ENCODE data around the gene ZNF787.
A peak's percentile ranks its signal among the peaks of the same experiment; 100 is the strongest.
"Not testable (repeated sequence)": the region's sequence is repeated elsewhere in the genome, so short reads cannot be mapped to it uniquely, and the experiment has no call there.

The ZNF787 gene

DNA sequence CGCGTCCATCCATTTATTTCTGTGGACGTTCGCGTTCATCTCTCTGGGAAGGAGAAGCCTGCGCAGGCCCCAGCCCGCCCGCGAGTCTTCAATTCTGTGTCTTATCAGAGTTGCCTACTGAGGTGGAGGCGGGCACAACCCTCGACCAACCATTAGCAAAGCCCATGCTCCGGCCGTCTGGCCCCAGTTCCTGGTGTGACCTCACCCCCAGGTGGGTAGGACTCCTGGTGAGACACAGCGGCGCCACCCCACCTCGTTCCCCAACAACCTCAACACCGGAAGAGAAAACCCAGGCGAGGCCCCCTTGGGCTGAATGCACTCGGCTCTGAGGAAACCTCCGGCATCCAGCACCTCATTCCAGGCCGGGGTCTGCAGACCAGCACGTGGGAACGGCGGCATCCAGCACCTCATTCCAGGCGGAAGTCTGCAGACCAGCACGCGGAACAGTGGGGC is 14.7 kb downstream of the ZNF787 start:
- no peak for DNase-seq (ENCODE audit: low read depth in 2 of 2)

- DNase-seq (ENCODE audit: low read depth in 2 of 2), result not testable (repeated sequence)
Observed at GRCh38 chr19:56105831-56106396, 15.2 kb downstream of the ZNF787 start.

GRCh38 chr19:56105090-56105701 is 15.9 kb downstream of the ZNF787 start:
- DNase-seq (ENCODE audit: low read depth in 2 of 2), result peak; percentile 14 to 34

- no peak for DNase-seq (ENCODE audit: low read depth in 2 of 2)
Observed at GRCh38 chr19:56104423-56104822, 16.7 kb downstream of the ZNF787 start.

GRCh38 chr19:56103027-56103614 is 18.0 kb downstream of the ZNF787 start:
- DNase-seq (ENCODE audit: low read depth in 2 of 2), result no peak

DNA sequence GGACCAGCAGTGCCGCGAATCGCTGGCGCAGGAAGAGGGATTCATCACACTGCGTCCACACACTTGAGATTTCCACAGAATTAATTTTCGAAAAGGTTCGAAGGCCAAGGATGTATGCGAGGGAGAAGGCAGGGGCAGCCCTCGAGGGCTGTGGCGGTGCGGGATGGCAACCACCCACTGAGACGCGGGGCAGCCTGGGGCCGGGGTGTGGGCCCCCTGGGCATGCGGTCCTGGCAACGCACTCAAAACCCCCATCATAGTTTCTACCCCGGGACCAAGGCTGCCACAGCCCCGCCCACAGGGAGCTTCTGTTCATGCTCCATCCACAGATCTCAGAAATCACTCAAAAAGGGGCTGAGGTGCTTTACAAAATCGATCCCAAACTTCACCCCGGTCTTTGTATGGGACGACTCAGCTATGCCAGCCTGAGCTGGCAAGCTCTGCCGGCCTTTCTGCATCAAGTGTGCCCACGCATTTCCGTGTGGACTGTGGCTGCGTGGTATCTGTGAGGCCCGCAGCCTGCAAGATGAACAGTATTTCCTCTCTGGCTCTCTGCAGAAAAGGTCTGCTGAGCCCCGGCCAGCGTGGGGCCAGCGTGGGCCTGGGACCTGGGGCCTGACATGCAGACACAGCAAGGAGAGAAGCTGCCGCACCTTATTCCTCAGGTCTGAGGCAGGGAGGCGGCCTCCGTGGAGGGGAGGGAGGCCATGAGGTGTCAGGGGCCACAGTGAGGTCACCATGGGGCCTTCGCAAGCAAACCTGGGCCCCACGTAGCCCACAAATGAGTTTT is 19.2 kb downstream of the ZNF787 start:
- no peak for DNase-seq (ENCODE audit: low read depth in 2 of 2)

DNA sequence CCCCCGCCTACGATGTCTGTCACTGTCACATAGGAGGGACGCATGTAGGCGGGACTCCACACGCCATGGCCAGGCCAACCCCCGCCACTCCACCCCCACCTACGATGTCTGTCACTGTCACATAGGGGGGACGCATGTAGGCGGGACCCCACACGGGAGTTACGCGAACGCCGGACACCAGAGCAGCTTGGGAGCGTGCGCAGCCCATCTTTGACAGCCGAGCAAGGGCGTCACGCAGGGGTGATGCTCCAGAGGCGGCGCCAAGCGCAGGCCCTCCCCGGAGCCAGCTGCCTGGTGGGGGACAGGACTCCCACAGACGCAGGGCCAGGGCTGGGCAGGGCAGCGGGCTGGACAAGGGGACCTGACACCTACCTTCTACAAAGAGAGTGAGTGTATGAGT is 20.0 kb downstream of the ZNF787 start:
- DNase-seq (ENCODE audit: low read depth in 2 of 2), result no peak

GRCh38 chr19:56099638-56100539 is 21.2 kb downstream of the ZNF787 start:
- DNase-seq (ENCODE audit: low read depth in 2 of 2), result no peak

DNA sequence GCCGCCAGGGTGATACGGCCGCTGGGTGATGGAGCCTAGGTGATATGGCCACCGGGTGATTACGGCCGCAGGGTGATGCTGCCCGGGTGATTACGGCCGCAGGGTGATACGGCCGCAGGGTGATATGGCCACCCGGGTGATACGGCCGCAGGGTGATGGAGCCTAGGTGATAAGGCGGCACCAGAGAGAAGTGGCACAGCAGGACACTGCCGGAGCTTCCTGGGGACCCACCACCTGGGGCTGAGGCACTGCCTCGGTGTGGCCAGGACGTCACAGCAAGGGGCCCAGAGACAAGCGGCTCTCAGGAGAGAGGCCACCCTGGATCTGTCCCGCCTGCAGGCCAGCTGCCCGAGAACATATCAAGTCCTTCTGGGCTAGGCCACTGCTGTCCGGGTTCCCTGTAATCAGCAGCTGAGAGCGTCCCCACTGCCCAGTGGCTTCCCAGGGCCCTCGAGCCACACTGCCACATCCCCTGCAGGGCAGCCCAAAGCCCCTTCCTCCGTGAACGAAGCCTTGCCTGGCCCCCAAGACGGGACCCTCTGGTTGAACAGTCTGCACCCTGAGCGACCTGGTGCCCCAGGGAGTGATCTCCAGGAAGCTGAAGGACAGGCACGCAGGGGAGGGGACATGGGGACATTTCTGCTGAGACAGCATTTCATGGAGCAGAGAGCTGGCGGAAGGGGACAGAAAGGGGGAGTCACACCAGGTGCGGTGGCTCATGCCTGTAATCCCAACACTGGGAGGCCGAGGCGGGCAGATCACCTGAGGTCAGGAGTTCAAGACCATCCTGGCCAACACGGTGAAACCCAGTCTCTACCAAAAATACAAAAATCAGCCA is 22.1 kb downstream of the ZNF787 start:
- DNase-seq (ENCODE audit: low read depth in 2 of 2), result no peak

DNA sequence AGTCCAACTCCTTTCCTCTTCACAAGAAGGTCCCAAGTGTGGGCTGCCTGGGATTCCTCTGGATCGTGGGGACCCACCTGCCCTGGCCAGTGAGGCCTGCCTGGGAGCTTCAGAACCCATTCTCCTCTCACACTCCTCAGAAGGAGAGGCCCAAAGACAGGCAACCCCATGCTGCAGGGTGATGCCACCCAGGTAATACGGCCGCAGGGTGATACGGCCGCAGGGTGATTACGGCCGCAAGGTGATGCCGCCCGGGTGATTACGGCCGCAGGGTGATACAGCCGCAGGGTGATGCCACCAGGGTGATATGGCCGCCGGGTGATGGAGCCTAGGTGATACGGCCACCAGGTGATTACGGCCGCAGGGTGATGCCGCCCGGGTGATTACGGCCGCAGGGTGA is 22.9 kb downstream of the ZNF787 start:
- not testable (repeated sequence) for DNase-seq (ENCODE audit: low read depth in 2 of 2)

- no peak for DNase-seq (ENCODE audit: low read depth in 2 of 2)
Observed at GRCh38 chr19:56097776-56098175, 23.3 kb downstream of the ZNF787 start.

GRCh38 chr19:56097306-56097705 is 23.8 kb downstream of the ZNF787 start:
- DNase-seq (ENCODE audit: low read depth in 2 of 2), result no peak

GRCh38 chr19:56096665-56097064 is 24.4 kb downstream of the ZNF787 start:
- DNase-seq (ENCODE audit: low read depth in 2 of 2), result no peak

GRCh38 chr19:56094449-56094848 is 26.6 kb downstream of the ZNF787 start:
- DNase-seq (ENCODE audit: low read depth in 2 of 2), result no peak

GRCh38 chr19:56092685-56093631 is 28.1 kb downstream of the ZNF787 start:
- no peak for DNase-seq (ENCODE audit: low read depth in 2 of 2)

- DNase-seq (ENCODE audit: low read depth in 2 of 2), result no peak
Observed at GRCh38 chr19:56091751-56092546, 29.1 kb downstream of the ZNF787 start.

DNA sequence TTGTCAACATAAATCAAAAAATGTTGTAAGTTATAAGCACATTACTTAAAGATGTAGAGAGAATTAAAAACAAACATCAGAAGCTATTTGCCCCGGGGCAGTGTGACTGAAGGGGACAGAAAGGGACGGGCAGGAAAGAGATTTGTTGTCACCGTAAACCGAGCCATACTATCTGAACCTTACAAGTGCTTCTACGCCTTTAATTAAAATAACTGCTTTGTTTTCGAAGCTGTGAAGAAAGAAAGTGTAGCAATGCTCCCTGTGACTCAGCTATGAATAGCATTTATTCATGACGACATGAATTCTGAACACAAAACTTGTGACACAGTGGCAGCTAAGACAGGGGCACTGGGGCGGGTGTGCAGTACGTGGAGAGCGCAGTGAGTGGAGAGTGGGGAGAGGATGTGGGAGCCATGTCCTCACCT is 30.0 kb downstream of the ZNF787 start:
- no peak for DNase-seq (ENCODE audit: low read depth in 2 of 2)

GRCh38 chr19:56089344-56089743 is 31.8 kb downstream of the ZNF787 start:
- no peak for DNase-seq (ENCODE audit: low read depth in 2 of 2)

All from stimulated activated CD8-positive, alpha-beta memory T cell treated with anti-CD3 and anti-CD28 coated beads, Interleukin-7, amount 100 ng/mL, for 1 hour (primary cell).